Renal cortex interstitium (tissue), 15 donors: ENCODE results near the gene TMC6. TPM values are rescaled to one million over a fixed set of nuclear protein-coding genes. Genes with fewer than 3 reads are reported as not detected.
"Not testable (repeated sequence)": the region's sequence is repeated elsewhere in the genome, so short reads cannot be mapped to it uniquely, and the experiment has no call there.

Experiments
- DNase-seq, 11 donors: peaks; one replicate each; pipeline ENCODE4 v3.0.0-alpha.2; 2013; ENCODE audit warnings: low read depth in 9 of 11, low spot score in 4 of 11; ENCODE audit errors: extremely low read depth in 1 of 11
- long read RNA-seq, 16 experiments: transcript quantifications; one replicate each; lab custom pipeline, GENCODE V29; 2026
- polyA plus RNA-seq, 3 donors: library from polyadenylated mRNA; unstranded; fragments of 120-200 nt; gene quantifications; one replicate each; pipeline ENCODE4 v1.2.1, GENCODE V29; 2013; ENCODE audit not compliant: insufficient read length in 3 of 3

Gene TMC6
- polyA plus RNA-seq = 10 to 100 TPM; 26.0 to 42.0 (median 26.2) TPM
- long read RNA-seq, donor 1 = 0 reads
- long read RNA-seq, donor 2, partial matches to known transcripts = 0 of 2 reads
- long read RNA-seq, donor 2, other reads (novel, unspliced or antisense) = 0 of 2 reads
- long read RNA-seq, donor 3, partial matches to known transcripts = 0 of 3 reads
- long read RNA-seq, donor 3, other reads (novel, unspliced or antisense) = 0 of 3 reads
- long read RNA-seq, donor 4, partial matches to known transcripts = 0 of 2 reads
- long read RNA-seq, donor 4, other reads (novel, unspliced or antisense) = 0 of 2 reads
- long read RNA-seq, donor 5 = 0 reads
- long read RNA-seq, donor 6 = 0 reads
- long read RNA-seq, donor 7, full-length matches to known transcripts = 1 of 1 reads
- long read RNA-seq, donor 7, partial matches to known transcripts = 0 of 1 reads
- long read RNA-seq, donor 7, other reads (novel, unspliced or antisense) = 0 of 1 reads
- long read RNA-seq, donor 8 = 0 reads
- long read RNA-seq, donor 9, full-length matches to known transcripts = 3 of 3 reads
- long read RNA-seq, donor 9, partial matches to known transcripts = 0 of 3 reads
- long read RNA-seq, donor 9, other reads (novel, unspliced or antisense) = 0 of 3 reads
- long read RNA-seq, donor 10, full-length matches to known transcripts = 3 of 3 reads
- long read RNA-seq, donor 10, partial matches to known transcripts = 0 of 3 reads
- long read RNA-seq, donor 10, other reads (novel, unspliced or antisense) = 0 of 3 reads
- long read RNA-seq, donor 11 = 0 reads
- long read RNA-seq, donor 12, partial matches to known transcripts = 0 of 1 reads
- long read RNA-seq, donor 12, other reads (novel, unspliced or antisense) = 0 of 1 reads
- long read RNA-seq, donor 13 = 0 reads
- long read RNA-seq, donor 14, full-length matches to known transcripts = 2 of 2 reads
- long read RNA-seq, donor 14, partial matches to known transcripts = 0 of 2 reads
- long read RNA-seq, donor 14, other reads (novel, unspliced or antisense) = 0 of 2 reads
- long read RNA-seq, donor 15, partial matches to known transcripts = 0 of 1 reads
- long read RNA-seq, donor 15, other reads (novel, unspliced or antisense) = 0 of 1 reads
- long read RNA-seq, donor 16, full-length matches to known transcripts = 7 of 7 reads
- long read RNA-seq, donor 16, partial matches to known transcripts = 0 of 7 reads
- long read RNA-seq, donor 16, other reads (novel, unspliced or antisense) = 0 of 7 reads

- no peak for DNase-seq
Observed at GRCh38 chr17:78128551-78129350, at the start of gene TMC6. TMC6 (minus strand) TSS chr17:78128755; CDS start chr17:78126832, 1,923 bp downstream.

- DNase-seq = no peak
Observed at GRCh38 chr17:78176548-78177025, 48.0 kb upstream of the TMC6 start.

DNA sequence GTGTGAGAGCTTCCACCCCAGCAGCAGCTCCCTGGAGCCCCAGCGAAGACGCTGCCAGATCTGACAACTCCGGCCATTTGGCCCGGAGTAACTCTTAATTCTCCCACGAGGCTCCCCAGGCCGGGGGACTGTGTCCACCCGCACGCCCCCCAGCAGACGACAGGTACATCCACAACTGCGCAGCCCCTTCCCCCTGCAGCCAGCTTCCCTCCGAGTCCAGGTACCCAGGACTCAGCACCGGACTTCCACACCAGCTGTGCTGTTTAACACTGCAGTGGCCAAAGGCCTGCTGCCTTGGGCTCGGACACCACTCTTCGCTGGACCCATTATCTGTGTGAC is 47.1 kb upstream of the TMC6 start:
- DNase-seq = no peak

GRCh38 chr17:78174870-78175642 is 46.5 kb upstream of the TMC6 start:
- DNase-seq = no peak

DNA sequence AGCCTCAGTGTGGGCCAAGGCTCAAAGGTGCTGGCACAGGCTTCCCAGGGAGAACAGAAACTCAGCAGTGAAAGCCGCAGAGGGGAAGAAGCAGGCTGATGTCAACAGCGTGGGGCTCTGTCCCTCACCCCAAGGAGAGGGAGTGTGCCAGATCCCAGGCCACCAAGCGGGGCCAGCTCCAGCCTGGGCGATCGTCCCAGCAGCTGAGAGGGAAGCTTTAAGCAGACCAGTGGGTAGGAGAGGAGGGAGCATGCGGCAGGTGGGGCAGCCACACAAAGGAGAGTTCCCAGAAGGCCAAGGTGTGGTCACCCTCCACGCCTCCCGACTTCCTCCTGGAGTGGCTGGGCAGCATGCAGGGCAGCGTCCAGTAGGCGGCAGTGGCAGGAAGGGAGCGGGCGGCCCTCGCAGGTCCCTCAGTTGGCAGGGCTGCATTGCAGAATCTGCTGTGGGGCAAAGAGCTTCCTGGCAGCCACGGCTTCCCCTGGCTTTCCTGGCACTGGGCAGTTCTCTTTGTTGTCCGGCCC is 45.9 kb upstream of the TMC6 start:
- DNase-seq = no peak

- no peak for DNase-seq
Observed at GRCh38 chr17:78173097-78173715, 44.7 kb upstream of the TMC6 start.

DNA sequence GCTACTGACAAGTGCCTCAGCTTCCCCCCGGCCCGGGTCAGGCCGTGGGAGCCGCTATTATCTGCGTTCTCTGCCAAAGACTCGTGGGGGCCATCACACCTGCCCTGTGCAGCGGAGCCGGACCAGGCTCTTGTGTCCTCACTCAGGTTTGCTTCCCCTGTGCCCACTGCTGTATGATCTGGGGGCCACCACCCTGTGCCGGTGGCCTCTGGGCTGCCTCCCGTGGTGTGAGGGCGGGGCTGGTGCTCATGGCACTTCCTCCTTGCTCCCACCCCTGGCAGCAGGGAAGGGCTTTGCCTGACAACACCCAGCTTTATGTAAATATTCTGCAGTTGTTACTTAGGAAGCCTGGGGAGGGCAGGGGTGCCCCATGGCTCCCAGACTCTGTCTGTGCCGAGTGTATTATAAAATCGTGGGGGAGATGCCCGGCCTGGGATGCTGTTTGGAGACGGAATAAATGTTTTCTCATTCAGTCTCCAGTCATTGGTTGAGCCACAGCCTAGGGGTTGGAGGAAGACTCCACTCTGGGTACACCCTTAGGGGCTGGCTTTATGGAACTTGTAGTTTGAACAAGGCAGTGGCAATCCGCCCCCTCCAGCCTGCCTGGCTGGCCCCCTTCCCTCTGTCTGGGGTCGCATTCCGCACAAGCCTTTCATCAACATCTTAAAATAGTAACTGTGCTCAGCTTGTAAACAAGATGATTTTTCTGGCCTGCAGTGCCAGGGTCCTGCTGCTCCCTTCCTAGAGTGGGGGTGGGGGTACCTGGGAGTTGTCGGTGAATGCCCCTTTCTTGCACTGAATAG is 43.9 kb upstream of the TMC6 start:
- DNase-seq = no peak

DNA sequence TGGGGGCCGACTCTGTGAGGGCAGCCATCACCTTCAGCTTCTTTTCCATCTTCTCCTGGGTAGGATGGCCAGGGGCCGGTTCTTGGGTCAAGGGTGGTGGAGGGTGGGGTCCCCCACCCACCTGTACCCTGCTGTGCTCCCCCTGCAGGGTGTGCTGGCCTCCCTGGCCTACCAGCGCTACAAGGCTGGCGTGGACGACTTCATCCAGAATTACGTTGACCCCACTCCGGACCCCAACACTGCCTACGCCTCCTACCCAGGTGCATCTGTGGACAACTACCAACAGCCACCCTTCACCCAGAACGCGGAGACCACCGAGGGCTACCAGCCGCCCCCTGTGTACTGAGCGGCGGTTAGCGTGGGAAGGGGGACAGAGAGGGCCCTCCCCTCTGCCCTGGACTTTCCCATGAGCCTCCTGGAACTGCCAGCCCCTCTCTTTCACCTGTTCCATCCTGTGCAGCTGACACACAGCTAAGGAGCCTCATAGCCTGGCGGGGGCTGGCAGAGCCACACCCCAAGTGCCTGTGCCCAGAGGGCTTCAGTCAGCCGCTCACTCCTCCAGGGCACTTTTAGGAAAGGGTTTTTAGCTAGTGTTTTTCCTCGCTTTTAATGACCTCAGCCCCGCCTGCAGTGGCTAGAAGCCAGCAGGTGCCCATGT is 43.2 kb upstream of the TMC6 start:
- DNase-seq = not testable (repeated sequence)

DNA sequence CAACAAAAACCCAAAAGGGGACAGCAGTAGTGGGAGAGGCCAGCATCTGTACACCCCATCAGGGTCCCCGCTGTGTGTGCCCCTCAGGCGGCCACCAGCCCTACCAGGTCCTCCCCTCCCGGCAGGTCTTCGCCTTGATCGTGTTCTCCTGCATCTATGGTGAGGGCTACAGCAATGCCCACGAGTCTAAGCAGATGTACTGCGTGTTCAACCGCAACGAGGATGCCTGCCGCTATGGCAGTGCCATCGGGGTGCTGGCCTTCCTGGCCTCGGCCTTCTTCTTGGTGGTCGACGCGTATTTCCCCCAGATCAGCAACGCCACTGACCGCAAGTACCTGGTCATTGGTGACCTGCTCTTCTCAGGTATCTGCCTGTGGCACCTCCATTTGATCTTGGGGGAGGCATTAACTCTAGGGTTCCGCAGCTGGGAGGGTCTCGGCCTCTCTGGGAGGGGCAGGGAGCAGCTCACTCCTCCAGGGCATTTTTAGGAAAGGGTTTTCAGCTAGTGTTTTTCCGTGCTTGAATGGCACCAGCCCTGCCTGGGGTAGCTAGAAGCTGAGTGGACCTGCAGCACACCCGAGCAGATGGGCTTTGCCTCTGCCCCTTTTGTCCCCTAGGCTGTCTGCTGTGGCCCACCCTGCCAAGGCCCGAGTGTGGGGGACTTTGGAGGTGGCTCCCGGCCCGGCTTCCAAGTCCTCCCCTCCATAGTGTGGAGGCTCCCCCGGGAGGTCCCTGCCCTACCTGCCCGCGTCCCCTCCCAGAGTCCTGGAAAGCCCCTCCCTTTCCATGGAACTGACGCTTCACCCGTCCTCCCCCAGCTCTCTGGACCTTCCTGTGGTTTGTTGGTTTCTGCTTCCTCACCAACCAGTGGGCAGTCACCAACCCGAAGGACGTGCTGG is 42.4 kb upstream of the TMC6 start:
- DNase-seq = no peak

DNA sequence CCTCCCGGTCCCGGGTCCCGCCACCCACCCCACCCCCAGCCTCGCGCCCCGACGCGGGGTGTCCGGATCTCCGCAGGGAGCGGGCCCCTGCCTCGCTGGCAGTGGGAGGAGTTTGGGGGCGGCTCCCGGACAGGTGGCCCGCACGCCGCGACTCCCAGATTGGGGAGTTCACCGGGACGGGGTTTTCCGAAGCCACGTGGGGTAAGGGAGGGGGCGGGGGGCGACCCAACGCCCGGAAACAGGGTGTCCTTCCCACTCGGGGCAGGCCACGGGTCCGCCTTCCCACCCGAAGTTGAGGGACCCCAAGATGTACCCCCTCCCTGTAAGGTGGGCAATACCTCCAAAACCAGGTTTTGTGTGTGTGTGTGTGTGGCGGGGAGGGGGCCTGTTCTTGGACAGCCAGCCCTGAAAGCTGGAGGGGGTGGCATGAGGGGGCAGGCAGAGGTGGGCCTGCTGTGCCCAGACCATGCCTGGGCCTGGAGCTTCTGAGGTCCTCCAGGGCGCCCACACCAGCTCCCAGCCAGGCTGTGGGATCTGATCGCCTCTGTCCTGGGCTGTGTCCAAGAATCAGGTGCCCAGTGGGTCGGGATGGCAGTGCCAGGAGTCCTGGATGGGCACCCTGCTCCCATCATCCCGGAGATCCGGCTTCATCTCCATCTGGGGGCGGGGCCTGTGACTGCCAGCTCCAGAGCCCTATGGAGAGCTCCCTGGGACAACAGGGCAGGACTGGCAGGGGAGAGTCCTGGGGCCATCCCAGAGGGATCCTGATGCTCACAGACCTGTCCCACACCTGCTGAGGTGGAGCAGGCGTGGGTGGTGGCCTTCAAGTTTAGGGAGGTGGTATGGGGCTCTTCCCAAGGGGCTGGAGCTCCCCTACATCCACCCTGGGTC is 40.6 kb upstream of the TMC6 start:
- DNase-seq = no peak

DNA sequence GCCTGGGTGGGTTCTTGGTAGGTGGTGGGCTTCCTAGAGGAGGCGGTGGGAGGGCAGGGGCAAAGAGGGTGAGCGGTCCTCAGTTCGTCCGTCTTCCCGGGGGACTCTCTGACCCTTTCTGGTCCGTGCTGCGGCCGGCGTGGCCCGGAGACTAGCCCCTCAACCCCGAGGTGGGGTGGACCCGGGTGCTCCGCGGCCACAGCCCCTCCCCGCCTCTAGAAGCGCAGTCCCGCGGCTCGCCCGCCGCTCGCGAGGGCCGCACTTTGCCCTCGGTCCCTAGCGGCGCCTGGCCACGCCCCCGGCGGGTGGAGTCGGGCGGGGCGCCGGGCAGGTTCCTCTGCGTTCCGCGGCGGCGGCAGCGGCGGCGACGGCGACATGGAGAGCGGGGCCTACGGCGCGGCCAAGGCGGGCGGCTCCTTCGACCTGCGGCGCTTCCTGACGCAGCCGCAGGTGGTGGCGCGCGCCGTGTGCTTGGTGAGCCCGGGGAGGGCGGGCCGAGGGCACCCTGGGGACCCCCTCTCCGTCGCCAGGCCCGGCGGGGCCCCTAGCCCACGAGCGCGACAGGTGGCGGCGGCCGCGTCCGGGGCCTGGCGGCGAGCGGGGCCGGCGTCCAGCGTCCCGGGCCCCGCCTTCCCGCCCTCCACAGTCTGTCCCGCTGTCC is 39.8 kb upstream of the TMC6 start, which contains the start of gene SYNGR2:
TSS of gene SYNGR2 (plus strand) at position 340 of the 661 bp plus-strand sequence. CDS start at position 376, 36 bp downstream.
- DNase-seq = peak in 5 of 11 donors; percentile 63 to 77 (median 74)

DNA sequence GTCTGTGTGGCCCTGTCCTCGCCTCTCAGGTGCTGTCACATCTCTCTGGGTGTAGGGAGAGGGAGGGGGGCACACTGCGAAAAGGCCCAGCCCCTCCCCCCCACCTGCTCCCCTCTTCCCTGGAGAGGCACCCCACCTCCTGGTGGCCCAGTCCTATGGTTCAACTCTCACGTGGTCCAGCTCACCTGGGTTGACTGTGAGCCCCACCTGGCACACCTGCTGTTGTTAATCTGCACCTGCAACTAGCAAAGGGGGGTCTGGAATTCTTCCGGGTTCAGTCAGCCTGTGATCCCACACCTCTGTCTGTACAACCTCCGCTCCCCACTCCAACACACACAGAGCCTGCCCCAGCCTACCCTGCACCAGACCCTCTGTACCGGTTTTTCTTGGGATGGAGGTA is 37.9 kb upstream of the TMC6 start:
- DNase-seq = no peak
